Activated naive CD8-positive, alpha-beta T cell treated with anti-CD3 and anti-CD28 coated beads, Interleukin-2, amount 50 U/mL, for 16 hours (primary cell): ENCODE data around the gene AVPR2.

Experiments used
- DNase-seq: peaks from one replicate; pipeline ENCODE4 v3.0.0-alpha.2; 2020; ENCODE audit warnings: low read depth, low spot score

The AVPR2 gene

GRCh38 chrX:153885968-153886903, 18.2 kb upstream of the AVPR2 start, which contains the start of gene L1CAM:
TSS of gene L1CAM (minus strand) at chrX:153886173. CDS start at chrX:153875836, 10,337 bp downstream.
- DNase-seq, result no peak

DNA sequence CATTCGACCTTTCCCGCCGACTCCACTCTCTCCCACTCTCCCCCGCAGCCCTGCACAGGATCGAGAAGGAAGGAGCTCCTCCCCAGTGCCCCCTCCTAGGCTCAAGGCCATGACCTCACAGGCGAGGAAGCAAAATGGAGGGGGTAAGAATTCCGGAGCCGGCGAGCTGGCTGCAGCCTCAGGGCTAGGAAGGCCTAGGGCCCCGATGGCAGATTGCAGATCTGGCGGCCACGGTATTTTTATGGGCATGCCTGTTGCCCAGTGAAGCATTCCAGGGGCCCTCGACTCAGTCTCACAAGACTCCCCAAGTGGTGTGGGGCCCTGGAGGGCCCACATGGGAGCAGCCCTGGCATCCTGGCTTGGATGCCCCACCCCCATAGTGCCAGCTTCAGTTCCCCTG, 17.6 kb upstream of the AVPR2 start:
- DNase-seq, result no peak

- DNase-seq, result no peak
Measured at GRCh38 chrX:153887385-153887784, 17.1 kb upstream of the AVPR2 start.

DNA sequence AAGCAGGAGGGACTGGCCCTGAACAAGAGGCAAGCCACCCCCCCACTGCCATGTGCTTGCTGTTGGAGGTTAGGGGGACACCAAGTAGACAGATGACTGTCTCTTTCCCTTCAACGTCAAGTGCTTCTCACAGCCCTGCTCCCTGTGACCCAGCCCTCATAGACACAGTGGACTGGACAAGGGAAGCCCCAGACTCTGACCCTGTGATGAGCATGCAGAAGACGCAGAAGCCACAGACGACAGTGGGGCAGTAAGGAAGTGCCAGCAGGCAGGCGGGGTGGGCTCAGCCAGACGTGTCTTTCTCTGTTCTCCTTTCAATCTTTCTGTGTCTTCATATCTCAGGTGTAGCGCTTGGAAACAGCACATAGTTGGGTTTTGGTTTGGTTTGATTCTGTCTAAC, 16.1 kb upstream of the AVPR2 start:
- no peak for DNase-seq

DNA sequence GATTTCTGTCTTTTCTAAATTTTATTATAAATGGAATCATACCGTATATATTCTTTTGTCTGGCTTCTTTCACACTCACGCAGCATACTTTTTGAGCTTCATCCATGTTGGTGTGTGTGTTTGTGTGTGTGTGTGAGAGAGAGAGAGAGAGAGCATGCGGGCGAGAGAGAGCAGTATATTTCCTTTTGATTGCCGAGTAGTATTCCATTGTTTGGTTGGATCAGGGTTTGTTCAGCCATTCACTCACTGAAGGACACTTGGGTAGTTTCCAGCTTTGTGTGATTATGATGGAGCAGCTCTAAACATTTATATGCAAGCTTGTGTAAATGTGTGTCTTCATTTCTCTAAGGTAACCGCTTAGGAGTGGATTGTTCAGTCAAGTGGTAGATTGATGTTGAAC, 15.3 kb upstream of the AVPR2 start:
- no peak for DNase-seq

- no peak for DNase-seq
Measured at GRCh38 chrX:153897899-153898298, 6.6 kb upstream of the AVPR2 start.

GRCh38 chrX:153900831-153901752, 3.4 kb upstream of the AVPR2 start:
- no peak for DNase-seq

GRCh38 chrX:153901753-153902140, 2.7 kb upstream of the AVPR2 start:
- no peak for DNase-seq

GRCh38 chrX:153902385-153902784, 2.1 kb upstream of the AVPR2 start:
- no peak for DNase-seq

DNA sequence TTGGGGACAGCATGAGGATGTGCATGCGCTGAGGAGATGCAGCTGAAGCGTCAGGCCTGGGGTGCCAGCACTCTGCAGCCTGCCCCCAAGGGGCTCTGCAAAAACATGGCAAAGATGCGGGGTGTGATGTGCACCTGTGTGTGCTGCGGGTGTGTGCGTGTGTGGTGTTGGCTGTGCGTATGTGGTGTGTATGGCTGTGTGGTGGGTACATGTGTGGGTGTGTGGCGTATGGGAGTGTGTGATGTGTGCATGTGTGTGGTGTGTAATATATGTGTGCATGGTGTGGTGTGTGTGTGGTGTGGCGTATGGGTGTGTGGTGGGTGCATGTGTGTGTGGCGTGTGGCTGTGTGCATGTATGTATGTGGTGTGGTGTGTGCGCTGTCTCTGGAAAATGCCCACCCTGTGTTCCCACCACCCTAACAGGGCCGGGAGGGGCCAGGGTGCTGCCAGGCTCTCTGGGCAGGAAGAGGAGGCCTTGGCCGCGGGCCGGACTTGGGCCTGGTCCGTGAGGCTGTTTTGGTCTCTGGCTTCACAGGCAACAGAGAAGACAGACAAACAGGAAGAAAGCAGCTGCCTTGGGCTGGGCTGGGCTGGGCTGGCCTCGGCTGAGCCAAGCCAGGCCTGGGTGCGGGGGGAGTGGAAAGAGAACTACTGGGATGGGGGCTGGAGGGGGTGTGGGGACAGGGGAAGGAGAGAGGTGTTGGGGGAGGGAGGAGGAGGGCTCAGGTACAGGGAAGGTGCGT, 1.1 kb upstream of the AVPR2 start:
- DNase-seq, result no peak

DNA sequence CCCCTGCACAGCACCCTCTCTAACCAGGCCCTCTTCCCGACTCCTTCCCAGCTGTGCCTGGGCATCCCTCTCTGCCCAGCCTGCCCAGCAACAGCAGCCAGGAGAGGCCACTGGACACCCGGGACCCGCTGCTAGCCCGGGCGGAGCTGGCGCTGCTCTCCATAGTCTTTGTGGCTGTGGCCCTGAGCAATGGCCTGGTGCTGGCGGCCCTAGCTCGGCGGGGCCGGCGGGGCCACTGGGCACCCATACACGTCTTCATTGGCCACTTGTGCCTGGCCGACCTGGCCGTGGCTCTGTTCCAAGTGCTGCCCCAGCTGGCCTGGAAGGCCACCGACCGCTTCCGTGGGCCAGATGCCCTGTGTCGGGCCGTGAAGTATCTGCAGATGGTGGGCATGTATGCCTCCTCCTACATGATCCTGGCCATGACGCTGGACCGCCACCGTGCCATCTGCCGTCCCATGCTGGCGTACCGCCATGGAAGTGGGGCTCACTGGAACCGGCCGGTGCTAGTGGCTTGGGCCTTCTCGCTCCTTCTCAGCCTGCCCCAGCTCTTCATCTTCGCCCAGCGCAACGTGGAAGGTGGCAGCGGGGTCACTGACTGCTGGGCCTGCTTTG, 1.1 kb downstream of the AVPR2 start:
- DNase-seq, result no peak

- DNase-seq, result no peak
Measured at GRCh38 chrX:153906126-153906917, 1.8 kb downstream of the AVPR2 start.

- no peak for DNase-seq
Measured at GRCh38 chrX:153907456-153907855, 3.0 kb downstream of the AVPR2 start.

GRCh38 chrX:153908219-153908860, 3.9 kb downstream of the AVPR2 start:
- no peak for DNase-seq

GRCh38 chrX:153909024-153909979, 4.8 kb downstream of the AVPR2 start:
- DNase-seq, result no peak

GRCh38 chrX:153909980-153910360, 5.5 kb downstream of the AVPR2 start:
- no peak for DNase-seq

GRCh38 chrX:153910446-153910845, 6.0 kb downstream of the AVPR2 start:
- no peak for DNase-seq

DNA sequence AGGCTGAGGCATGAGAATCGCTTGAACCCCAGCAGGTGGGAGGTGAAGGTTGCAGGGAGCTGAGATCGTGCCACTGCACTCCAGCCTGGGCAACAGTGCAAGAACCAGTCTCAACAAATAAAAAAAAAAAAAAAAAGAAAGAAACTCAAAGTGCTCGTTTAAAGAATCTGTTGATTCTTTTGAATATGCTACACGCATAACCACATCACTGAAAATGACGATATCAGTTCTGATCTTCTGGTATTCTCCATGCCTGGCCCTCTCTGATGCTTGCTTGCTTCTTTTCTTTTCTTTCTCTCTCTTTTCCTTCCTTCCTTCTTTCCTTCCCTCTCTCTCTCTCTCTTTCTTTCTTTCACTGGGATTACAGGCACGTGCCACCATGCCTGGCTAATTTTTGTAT, 7.3 kb downstream of the AVPR2 start:
- no peak for DNase-seq

GRCh38 chrX:153913211-153913610, 8.7 kb downstream of the AVPR2 start:
- no peak for DNase-seq
